ENCODE measurements around the gene SEMA4C. TPM values are rescaled to one million over a fixed set of nuclear protein-coding genes. Genes with fewer than 3 reads are reported as not detected.

SEMA4C gene
- total RNA-seq, 1 donor from 2014 or later, result 25.6 TPM

- intact Hi-C loops (cut with DNase I), result no loop called here
- DNase-seq (ENCODE audit: low spot score), result no peak
Observed at GRCh38 chr2:96835830-96836229, 34.0 kb downstream of the SEMA4C start.

DNA sequence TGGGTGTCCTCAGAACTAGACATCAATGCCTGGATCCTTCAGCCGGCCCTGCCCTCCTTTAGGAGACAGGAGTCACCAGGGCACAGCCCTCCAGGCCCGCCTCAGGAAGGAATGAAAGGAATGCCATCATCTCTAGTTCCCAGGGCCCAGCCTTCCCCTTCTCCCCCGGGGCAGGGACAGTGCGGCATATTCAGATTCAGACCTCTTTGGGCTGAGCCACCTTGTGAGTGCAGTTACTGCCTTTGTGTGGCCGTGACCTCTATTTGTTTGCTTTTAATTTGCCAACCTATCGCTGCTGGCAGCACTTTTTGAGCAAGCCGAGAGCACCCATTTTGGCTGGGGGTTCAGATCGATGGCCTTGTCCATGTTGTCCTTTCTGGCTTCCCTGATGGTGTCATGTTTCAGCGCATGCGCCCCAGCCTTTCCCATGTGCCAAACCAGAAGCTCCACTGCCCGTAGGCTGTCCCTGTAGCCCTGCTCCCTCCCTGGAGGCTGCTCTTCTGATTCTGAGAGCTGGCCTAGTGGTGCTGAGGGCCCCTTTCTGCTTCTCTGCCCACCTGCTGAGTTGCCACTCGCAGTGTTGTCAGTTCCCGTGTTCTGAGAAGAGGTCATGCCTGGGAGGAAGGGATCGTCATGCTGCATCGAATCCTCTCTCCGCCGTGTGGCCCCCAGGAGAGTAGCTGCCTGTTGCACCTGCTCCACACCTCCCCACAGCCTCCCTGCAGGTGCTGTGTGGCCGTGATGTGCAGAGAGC lies 36.9 kb downstream of the SEMA4C start:
- intact Hi-C loops (cut with DNase I), result no loop called here
- no peak for DNase-seq (ENCODE audit: low spot score)

DNA sequence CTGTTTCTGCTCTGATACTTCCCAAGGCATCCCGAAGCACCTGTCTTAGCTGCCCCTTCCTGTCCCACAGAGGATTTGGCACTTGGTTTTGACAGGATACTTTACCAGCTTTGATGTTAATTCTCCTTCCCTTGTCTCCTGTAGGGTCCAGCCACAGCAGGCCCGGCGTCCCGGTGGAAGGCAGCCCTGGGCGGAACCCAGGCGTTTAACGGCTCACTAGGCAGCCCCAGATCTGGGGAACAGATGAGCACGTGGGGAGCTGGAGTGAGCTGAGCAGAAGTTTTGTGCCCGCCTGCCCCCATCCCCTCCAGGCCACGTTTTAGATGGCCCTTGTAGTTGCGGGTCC lies 37.5 kb downstream of the SEMA4C start:
- intact Hi-C loops (cut with DNase I), result no loop called here
- no peak for DNase-seq (ENCODE audit: low spot score)

- intact Hi-C loops (cut with DNase I), result no loop called here
Observed at GRCh38 chr2:96831679-96832078, 38.2 kb downstream of the SEMA4C start.

DNA sequence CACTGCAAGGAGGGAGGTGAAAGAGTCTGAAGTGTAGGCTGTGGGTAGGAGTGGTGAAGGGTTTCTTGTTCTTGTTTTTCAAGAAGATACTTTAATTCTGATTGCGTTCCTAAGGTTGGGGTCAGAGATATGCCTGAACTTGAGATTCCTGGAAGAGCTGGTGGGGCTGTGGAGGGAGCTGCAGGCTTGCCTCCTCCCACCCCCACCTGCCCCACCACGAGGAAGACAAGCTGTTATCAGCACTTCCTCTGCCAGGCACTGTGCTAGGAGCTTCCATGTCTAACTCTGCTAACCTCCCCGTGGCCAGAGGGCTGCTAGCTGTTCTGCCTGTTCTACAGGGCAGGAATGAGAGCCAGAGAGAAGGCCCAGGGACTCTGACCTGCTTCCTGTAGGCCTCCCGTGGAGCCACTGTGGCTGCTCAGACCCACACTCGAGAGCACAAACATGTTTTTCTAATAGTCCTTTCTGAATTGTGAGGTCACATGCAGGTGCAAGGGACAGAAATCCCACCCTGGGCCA lies 39.8 kb downstream of the SEMA4C start:
- no peak for DNase-seq (ENCODE audit: low spot score)
- intact Hi-C loops (cut with DNase I), result no loop called here

More at GRCh38 chr2:96831679-96832078, 38.2 kb downstream of the SEMA4C start:
- no peak for DNase-seq (ENCODE audit: low spot score)

DNA sequence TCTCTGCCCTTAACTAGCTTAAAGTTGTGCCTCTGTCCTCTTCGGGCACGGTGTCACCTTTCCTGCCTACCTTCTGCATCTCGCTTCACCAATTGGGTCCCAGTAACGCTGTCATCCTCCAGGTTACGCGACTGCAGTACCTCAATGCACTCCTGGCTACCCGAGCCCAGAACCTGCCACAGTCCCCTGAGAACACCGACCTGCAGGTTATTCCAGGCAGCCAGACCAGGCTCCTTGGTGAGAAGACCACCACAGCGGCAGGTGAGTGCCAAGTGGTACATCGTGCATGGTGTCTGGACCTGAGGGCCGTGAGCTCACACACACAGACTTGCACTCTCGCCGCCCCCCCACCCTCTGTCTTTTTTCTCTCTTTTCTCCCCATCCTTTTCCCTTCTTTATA lies 41.0 kb downstream of the SEMA4C start:
- intact Hi-C loops (cut with DNase I), result no loop called here
- no peak for DNase-seq (ENCODE audit: low spot score)

DNA sequence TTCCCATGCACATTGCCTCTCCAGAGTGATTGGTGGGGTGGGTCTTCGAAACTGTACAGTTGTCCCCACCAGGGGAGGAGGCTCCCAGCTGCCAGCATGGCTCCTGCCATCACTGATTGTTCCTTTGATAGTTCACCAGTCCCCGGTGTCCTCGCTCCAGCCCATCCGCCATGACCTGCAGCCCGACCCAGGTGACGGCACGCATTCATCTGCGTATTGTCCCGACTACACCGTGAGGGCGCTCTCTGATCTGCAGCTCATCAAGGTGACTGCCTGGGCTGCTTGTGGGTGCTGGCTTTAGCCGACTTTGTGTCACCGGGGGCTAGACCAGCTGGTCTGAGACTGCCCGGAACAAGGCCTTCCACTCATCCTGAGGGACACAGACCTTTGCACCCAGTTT lies 41.4 kb downstream of the SEMA4C start:
- DNase-seq (ENCODE audit: low spot score), result no peak
- intact Hi-C loops (cut with DNase I), result no loop called here

- intact Hi-C loops (cut with DNase I), result no loop called here
- DNase-seq (ENCODE audit: low spot score), result no peak
Observed at GRCh38 chr2:96826546-96827278, 43.2 kb downstream of the SEMA4C start.

- DNase-seq (ENCODE audit: low spot score), result no peak
Observed at GRCh38 chr2:96825057-96825456, 44.8 kb downstream of the SEMA4C start.

DNA sequence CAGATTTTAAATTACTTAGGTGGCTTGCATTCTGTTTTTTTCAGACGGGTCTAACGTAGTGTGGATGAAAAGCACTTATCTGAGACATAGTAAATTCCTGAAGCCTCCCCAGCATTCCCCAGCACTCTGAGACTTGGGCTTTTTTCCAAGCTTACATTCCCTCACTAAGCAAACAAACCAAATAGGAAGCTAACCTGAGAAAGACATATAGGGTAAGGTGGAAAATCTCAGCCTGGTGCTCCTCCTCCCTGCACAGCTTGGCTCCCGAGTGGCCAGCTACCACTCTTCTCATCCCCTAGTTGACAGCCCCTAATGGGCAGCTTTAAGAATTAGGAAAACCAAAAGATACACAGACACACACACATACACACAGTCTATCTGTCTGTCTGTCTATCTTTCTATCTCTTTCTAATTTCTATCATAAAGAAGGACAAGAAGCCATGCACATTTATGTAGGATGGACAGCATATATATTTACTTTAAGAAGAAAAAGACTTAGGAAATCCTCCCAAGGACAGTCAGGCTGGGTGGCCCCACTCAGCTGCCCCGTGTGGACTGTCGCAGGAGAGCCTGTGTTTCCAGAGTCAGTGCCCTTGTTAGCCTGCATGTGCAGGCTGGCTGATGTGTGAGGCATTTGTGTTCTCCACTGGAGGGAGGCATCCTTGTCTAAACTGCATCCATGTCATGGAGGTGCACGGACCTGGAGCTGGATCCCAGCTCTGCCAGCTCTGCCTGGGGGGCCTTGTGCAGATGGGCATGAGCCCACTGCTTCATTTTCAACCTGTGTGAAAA lies 45.6 kb downstream of the SEMA4C start:
- no peak for DNase-seq (ENCODE audit: low spot score)
- intact Hi-C loops (cut with DNase I), result no loop called here

More at GRCh38 chr2:96825057-96825456, 44.8 kb downstream of the SEMA4C start:
- intact Hi-C loops (cut with DNase I), result no loop called here

- intact Hi-C loops (cut with DNase I), result no loop called here
- DNase-seq (ENCODE audit: low spot score), result no peak
Observed at GRCh38 chr2:96823198-96823597, 46.7 kb downstream of the SEMA4C start.

- intact Hi-C loops (cut with DNase I), result no loop called here
- no peak for DNase-seq (ENCODE audit: low spot score)
Observed at GRCh38 chr2:96822786-96823185, 47.1 kb downstream of the SEMA4C start.

DNA sequence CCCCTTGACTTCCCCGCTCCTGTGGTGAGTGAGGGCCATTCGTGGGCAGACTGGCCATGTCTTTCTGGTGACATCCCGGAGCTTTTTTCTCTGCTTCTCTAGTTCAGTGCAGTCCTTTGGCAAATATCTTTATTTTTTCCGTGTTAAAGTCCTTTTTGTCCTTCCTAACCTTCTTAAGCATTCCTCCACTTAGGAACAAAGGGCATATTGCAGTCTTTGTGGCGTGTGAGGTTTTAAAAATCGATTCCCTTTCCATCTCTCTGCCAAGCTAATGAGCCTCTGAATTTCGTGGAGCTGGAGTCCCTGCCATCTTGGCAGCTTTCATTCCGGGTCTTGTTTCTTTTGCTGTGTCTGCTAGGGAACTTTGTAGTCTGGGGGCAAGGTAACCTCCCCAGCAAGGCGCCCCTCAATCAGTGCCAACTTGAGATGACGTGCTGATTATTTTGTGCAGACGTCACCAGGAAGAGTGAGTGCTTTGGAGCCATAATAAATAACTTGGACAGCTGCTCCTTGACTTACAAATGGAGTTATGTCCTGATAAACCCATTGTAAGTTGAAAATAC lies 48.7 kb downstream of the SEMA4C start:
- DNase-seq (ENCODE audit: low spot score), result no peak
- intact Hi-C loops (cut with DNase I), result no loop called here

DNA sequence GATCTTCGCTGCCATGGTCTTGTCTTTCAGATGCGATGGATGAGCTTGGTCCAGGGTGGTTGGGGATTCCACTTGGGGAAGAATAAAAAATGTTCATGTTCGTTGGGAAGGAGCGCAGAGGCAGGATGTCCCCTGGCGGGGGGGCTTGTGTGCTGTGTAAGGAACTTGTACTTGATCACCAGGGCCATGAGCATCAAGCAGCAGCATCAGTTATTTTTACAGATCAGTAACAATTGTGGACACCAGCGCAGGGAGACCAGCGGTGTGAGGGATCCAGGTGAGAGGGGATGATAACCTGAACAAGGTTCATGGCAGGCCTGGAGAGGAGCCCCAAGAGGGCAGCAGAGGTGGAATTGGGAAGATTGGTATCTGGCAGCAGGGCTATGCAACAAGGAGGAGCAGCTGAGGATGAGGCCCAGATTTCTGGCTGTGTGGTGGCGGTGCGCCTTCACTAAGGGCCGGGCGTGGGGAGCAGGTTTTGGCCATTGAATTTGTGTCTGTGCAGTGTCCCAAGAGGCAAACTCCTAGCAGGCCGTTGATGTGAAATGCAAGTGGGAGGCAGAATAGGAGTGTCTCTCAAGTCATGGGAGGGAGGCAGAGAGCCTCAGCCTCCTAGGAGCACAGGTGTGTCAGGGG lies 49.9 kb downstream of the SEMA4C start:
- intact Hi-C loops (cut with DNase I), result loop anchor here (2.0 kb wide), 1 partner anchor 37 kb away; no protein-coding TSS in a partner anchor
- no peak for DNase-seq (ENCODE audit: low spot score)

GRCh38 chr2:96819128-96819875 lies 50.6 kb downstream of the SEMA4C start:
- DNase-seq (ENCODE audit: low spot score), result no peak
- intact Hi-C loops (cut with DNase I), result loop anchor here (2.0 kb wide), 1 partner anchor 37 kb away; no protein-coding TSS in a partner anchor

DNA sequence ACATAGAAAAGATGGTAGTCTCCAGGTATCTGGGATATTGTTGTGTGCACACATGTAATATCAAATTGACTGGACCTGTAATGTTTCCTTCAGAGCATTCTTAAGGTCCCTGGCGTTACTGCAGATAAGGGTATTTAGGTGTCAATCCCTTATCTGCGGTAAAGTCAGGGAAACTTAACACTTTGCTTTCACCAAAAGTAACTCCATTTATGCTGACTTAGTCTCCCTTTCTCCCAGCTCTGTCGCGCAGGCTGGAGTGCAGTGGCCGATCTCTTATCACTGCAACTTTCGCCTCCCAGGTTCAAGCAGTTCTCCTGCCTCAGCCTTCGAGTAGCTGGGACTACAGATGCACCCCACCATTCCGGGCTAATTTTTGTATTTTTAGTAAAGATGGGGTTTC lies 52.0 kb downstream of the SEMA4C start:
- intact Hi-C loops (cut with DNase I), result loop anchor here (2.0 kb wide), 1 partner anchor 39 kb away; no protein-coding TSS in a partner anchor

GRCh38 chr2:96816836-96817702 lies 52.8 kb downstream of the SEMA4C start:
- intact Hi-C loops (cut with DNase I), result no loop called here

More for the DNA sequence above, 52.0 kb downstream of the SEMA4C start:
- DNase-seq (ENCODE audit: low spot score), result no peak

More at GRCh38 chr2:96816836-96817702, 52.8 kb downstream of the SEMA4C start:
- DNase-seq (ENCODE audit: low spot score), result no peak

All from cardiac septum (tissue), 1 donor.